22Rv1 (cell line): ENCODE measurements around the gene PTPN3.

Experiments used
- CTCF ChIP-seq: fragments of 450-650 bp; IDR thresholded peaks from 2 replicates; pipeline ENCODE4 v1.5.1; 2017; ENCODE audit warnings: mild to moderate bottlenecking
- ZFX ChIP-seq: fragments of 450-650 bp; IDR thresholded peaks from 2 replicates; pipeline ENCODE4 v1.6.1; 2017; ENCODE audit warnings: antibody characterized with exemption, borderline replicate concordance

DNA sequence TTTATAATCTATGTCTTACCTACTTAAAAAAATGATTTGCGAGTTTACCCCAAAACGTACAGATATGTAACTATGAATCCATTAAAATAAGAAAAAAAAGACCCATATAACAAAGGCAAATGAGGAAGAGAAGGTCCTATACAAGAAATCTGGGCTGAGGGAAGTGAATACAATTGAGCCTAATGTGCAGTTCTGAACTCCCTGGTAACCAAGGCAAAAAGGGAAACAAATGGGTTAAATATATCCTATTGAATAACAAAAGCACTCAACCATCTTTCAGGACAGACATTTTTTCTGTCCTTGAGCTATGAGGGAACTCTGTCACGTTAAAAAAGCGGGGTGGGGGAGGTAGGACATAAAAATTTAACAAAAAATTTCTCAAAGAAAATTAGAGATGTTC, 78.6 kb downstream of the PTPN3 start:
- TF ChIP-seq CTCF (no peak), ZFX (no peak)
